ENCODE results near the gene FBXO36. TPM values are rescaled to one million over a fixed set of nuclear protein-coding genes. Genes with fewer than 3 reads are reported as not detected.
"Not testable (repeated sequence)": the region's sequence is repeated elsewhere in the genome, so short reads cannot be mapped to it uniquely, and the experiment has no call there.

FBXO36 gene
- total RNA-seq, 3 donors from 2014 or later = 2.7 to 6.9 (median 3.3) TPM

DNA sequence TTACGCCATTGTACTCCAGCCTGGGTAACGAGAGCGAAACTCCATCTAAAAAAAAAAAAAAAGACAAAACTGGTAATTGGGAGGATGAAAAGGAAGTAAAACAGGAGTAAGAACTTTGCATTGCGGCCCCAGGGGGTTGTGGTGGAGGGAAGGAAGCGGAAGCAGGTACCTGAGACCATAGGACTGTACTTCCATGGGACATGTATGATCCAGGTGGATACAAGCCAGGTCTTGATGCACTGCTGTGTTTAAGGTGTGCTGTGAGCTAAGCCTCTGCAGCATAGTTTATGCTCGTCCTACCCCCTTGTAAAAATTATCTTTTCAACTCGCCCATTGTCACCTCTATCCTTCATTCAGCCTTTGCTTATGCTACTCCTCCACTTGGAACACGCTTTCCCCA lies 23.7 kb downstream of the FBXO36 start:
- H3K27me3 ChIP-seq = no peaks in the 10 kb centered on the region
- no peaks in the 10 kb centered on the region for H3K36me3 ChIP-seq
- H3K9me3 ChIP-seq = no peaks in the 10 kb centered on the region
- TF ChIP-seq POLR2A (IDR thresholded peaks at IDR 0.05) (no peak), POLR2AphosphoS5 (IDR thresholded peaks at IDR 0.05) (no peak)
- TF ChIP-seq, protein P1, sequence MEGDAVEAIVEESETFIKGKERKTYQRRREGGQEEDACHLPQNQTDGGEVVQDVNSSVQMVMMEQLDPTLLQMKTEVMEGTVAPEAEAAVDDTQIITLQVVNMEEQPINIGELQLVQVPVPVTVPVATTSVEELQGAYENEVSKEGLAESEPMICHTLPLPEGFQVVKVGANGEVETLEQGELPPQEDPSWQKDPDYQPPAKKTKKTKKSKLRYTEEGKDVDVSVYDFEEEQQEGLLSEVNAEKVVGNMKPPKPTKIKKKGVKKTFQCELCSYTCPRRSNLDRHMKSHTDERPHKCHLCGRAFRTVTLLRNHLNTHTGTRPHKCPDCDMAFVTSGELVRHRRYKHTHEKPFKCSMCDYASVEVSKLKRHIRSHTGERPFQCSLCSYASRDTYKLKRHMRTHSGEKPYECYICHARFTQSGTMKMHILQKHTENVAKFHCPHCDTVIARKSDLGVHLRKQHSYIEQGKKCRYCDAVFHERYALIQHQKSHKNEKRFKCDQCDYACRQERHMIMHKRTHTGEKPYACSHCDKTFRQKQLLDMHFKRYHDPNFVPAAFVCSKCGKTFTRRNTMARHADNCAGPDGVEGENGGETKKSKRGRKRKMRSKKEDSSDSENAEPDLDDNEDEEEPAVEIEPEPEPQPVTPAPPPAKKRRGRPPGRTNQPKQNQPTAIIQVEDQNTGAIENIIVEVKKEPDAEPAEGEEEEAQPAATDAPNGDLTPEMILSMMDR (IDR thresholded peaks at IDR 0.05) = no peak
- DNase-seq (ENCODE audit: low spot score in 2 of 2) = no peak
- no peaks in the 10 kb centered on the region for H3K4me1 ChIP-seq
- no peak overlapping the region for H3K27ac ChIP-seq
- H3K4me3 ChIP-seq = no peak overlapping the region
- intact Hi-C loops (cut with DNase I; ENCODE audit: low total_unique reads) = no loop called here

DNA sequence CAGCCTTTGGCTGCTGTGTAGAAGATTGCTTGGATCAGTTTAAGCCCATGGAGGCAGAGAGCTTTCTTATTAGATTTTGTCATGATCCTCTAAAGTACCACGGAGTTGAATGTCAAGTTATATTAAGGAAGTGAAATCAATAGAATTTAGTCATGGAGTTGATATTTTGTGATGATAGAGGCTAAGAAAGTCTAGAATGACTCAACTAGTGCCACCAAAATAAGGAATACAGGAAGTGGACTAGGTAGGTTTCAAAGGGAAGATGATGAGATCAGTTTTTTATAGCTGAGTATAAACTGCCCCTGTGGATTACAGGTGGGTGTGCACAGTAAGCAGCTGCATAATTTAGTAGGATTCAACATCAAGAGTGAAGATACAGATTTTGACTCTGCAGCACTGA lies 25.2 kb downstream of the FBXO36 start:
- Histone ChIP-seq H3K27me3 (no peaks in the 10 kb centered on the region), H3K27ac (no peak overlapping the region), H3K4me1 (no peaks in the 10 kb centered on the region), H3K36me3 (no peaks in the 10 kb centered on the region), H3K9me3 (no peaks in the 10 kb centered on the region), H3K4me3 (no peak overlapping the region)
- intact Hi-C loops (cut with DNase I; ENCODE audit: low total_unique reads) = no loop called here
- no peak for DNase-seq (ENCODE audit: low spot score in 2 of 2)
- TF ChIP-seq, protein P1 (IDR thresholded peaks at IDR 0.05) = no peak
- TF ChIP-seq POLR2AphosphoS5 (IDR thresholded peaks at IDR 0.05) (no peak), POLR2A (IDR thresholded peaks at IDR 0.05) (no peak)

- H3K4me3 ChIP-seq = no peak overlapping the region
- H3K27me3 ChIP-seq = no peaks in the 10 kb centered on the region
- H3K36me3 ChIP-seq = no peaks in the 10 kb centered on the region
- H3K4me1 ChIP-seq = no peaks in the 10 kb centered on the region
- H3K27ac ChIP-seq = no peak overlapping the region
- no peak for TF ChIP-seq POLR2AphosphoS5 (IDR thresholded peaks at IDR 0.05)
- TF ChIP-seq, protein P1 (IDR thresholded peaks at IDR 0.05) = no peak
- TF ChIP-seq POLR2A (IDR thresholded peaks at IDR 0.05) = no peak
- DNase-seq (ENCODE audit: low spot score in 2 of 2) = no peak
- H3K9me3 ChIP-seq = no peaks in the 10 kb centered on the region
- intact Hi-C loops (cut with DNase I; ENCODE audit: low total_unique reads) = no loop called here
Observed at GRCh38 chr2:229952256-229952835, 30.0 kb downstream of the FBXO36 start.

- Histone ChIP-seq H3K4me3 (no peak overlapping the region), H3K9me3 (no peaks in the 10 kb centered on the region), H3K36me3 (no peaks in the 10 kb centered on the region), H3K27me3 (no peaks in the 10 kb centered on the region), H3K27ac (no peak overlapping the region), H3K4me1 (no peaks in the 10 kb centered on the region)
- DNase-seq (ENCODE audit: low spot score in 2 of 2) = no peak
- TF ChIP-seq POLR2A (IDR thresholded peaks at IDR 0.05) = no peak
- TF ChIP-seq, protein P1 (IDR thresholded peaks at IDR 0.05) = no peak
- TF ChIP-seq POLR2AphosphoS5 (IDR thresholded peaks at IDR 0.05) = no peak
- intact Hi-C loops (cut with DNase I; ENCODE audit: low total_unique reads) = no loop called here
Observed at GRCh38 chr2:229955663-229956062, 33.4 kb downstream of the FBXO36 start.

- no peaks in the 10 kb centered on the region for H3K36me3 ChIP-seq
- H3K27me3 ChIP-seq = no peaks in the 10 kb centered on the region
- no peak for TF ChIP-seq POLR2AphosphoS5 (IDR thresholded peaks at IDR 0.05)
- TF ChIP-seq, protein P1 (IDR thresholded peaks at IDR 0.05) = no peak
- TF ChIP-seq POLR2A (IDR thresholded peaks at IDR 0.05) = no peak
- H3K4me1 ChIP-seq = no peaks in the 10 kb centered on the region
- intact Hi-C loops (cut with DNase I; ENCODE audit: low total_unique reads) = no loop called here
- H3K27ac ChIP-seq = no peak overlapping the region
- no peaks in the 10 kb centered on the region for H3K9me3 ChIP-seq
- no peak overlapping the region for H3K4me3 ChIP-seq
- no peak for DNase-seq (ENCODE audit: low spot score in 2 of 2)
Observed at GRCh38 chr2:229956491-229956890, 34.2 kb downstream of the FBXO36 start.

DNA sequence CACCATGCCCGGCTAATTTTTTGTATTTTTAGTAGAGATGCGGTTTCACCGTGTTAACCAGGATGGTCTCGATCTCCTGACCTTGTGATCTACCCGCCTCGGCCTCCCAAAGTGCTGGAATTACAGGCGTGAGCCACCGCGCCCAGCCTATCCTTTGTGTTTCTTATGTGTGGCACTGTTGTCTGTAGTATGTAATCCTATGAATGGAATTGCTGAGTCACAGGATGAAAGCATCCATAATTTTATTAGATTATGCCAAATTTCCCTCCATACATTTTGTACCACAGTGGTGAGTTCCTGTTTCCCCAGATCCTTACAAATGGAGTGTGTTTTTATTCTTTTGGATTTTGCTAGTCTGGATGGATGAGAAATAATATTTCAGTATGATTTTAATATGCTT lies 41.3 kb downstream of the FBXO36 start:
- DNase-seq (ENCODE audit: low spot score in 2 of 2); H3K27me3 ChIP-seq; intact Hi-C loops (cut with DNase I; ENCODE audit: low total_unique reads); H3K36me3 ChIP-seq; H3K27ac ChIP-seq; H3K4me1 ChIP-seq; H3K4me3 ChIP-seq; H3K9me3 ChIP-seq: not testable (repeated sequence)
